Bronchus fibroblast of lung (primary cell): Measurements from ENCODE around the gene RHOT2. TPM values are rescaled to one million over a fixed set of nuclear protein-coding genes. Genes with fewer than 3 reads are reported as not detected.

ENCODE experiments used
- total RNA-seq: library from RNA; depleted of rRNA; stranded (reverse); fragments of >200 nt; gene quantifications from 2 replicates; pipeline ENCODE4 v1.2.3, GENCODE V29; 2015

The RHOT2 gene
- 56.0 and 63.4 TPM in 2 replicates for total RNA-seq

DNA sequence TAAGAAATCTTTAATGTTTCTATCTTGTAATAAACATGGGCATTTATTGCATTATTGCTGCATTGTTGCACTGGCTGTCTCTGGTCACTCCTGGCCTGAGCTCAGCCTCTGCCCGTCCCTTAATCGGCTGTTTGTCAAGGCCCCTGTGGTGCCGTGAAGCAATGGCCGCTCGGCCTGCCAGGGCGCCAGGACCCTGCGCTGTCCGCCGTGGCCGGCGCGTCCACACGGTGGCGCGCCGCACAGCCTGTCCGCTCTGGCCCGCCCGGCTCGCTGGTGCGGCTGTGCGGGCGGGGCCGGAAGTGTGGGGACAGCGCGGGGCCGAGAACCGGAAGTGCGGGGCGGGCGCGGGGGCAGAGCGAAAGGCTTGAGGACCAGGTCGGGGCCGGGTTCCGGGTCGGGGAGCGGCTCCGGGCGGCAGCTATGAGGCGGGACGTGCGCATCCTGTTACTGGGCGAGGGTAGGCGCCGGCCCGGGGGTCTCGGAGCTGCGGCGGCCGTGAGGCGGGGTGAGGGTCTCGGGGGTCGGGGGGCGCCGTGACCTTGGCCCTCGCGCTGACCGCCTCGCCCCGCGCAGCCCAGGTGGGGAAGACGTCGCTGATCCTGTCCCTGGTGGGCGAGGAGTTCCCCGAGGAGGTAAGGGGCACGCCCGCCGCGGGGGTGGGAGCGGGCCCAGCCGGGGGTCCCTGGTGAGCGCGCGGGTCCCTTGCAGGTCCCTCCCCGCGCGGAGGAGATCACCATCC, at the start of gene RHOT2:
Gene RHOT2 (plus strand): TSS at position 353 of the 739 bp plus-strand sequence. CDS start 68 bp downstream, at position 421.

DNA sequence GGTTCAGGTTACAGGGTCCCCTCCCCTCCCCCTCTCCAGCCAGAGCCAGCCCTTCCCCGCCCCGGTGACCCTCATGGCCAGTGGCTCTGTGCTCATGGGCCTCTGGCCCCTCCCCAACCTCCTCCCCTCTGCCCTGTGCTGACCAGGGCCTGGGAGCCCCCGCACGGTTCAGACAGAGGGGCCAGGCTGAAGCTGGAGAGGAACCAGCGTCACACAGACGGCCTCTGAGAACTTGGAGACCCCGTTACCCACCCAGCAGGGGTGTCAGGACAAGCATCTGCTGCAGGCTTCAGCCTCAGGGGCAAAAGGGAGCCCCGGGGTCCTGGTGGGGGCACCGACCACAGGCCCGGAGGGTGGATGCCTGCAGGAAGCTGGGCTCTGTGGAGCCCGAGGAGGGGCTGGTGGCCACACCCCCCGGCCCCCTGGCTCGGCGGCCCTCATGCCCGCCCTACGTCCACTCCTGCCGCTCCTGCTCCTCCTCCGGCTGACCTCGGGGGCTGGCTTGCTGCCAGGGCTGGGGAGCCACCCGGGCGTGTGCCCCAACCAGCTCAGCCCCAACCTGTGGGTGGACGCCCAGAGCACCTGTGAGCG, 37.0 kb upstream of the RHOT2 start, which contains the start of gene WFIKKN1:
Gene WFIKKN1 (plus strand): TSS at position 171 of the 591 bp plus-strand sequence. CDS start 269 bp downstream, at position 440.

DNA sequence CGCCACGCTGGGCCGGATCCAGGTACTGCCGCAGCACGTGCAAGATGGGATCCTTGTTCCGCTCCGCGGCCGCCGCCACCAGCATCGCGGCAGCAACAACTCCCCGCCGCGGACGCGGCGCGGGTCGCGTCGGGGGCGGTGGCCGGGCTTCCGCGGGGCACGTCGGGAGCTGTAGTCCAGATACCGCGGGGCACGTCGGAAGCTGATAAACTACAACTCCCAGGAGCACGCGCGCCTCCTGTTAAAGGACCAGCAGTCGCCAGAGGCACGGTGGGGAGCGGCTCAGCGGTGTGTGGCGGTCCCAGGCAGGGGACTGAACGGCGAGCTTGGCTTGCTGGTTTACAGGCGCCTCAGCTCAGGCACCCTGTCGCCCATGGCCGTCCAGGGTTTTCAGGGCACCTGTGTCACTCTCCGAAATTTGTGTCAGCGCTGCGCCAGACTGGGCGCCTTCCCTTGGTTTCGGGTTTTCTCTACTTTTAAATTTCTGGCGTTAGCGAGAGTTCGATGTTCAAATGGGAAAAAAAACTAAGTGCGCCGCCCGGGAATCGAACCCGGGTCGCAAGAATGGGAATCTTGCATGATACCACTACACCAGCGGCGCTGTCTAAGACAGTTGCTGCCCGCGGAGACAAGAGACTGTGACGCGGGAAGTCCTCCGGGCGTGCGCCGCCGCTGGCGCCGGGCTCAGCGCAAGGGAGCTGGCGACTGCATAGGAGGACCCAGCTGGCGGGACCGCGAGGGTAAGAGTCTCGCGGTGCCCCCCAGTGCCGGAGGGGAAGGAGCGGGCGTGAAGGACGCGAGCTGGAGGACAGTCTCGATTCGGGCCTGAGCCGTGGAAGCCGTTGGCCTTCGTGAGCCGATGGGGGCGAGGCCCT, 31.5 kb upstream of the RHOT2 start, which contains the start of gene METTL26:
Gene METTL26 (minus strand): TSS at position 100 of the 875 bp plus-strand sequence. CDS start 15 bp downstream, at position 85.

DNA sequence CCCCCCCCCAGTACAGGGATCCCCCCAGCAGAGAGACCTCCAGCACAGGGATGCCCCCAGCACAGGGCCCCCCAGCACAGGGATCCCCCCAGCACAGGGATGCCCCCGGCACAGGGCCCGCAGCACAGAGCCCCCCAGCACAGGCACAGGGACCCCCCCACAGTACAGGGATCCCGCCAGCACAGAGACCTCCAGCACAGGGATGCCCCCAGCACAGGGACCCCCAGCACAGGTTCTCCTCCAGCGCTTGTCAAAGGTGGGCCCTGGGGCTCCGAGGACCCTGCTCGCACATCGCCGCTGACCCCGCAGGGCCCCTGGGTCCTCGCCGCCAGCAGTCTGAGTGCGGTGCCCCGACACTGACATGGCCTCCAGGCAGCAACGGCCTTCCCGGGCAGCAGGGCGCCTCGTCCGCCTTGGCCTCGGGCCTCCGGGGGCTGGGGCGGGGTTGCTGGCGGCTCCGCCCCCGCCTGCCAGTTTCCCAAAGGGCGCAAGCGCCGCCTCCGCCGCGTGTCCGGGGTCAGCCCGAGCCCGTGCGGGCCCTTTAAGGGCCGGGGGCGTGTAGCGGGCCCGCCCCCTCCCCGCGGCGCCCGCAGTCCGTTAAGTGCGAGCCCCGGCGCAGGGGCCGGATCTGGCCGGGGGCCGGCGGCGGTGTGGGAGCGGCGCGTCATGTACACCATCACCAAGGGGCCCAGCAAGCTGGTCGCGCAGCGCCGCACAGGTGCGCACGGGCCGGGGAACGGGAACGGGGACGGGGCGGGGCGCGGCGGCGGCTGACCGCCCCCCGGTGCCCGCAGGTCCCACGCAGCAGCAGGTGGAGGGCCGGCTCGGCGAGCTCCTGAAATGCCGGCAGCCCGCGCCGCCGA, 26.4 kb upstream of the RHOT2 start, which contains the start of gene MCRIP2:
Gene MCRIP2 (plus strand): TSS at position 503 of the 863 bp plus-strand sequence. CDS start 164 bp downstream, at position 667.

DNA sequence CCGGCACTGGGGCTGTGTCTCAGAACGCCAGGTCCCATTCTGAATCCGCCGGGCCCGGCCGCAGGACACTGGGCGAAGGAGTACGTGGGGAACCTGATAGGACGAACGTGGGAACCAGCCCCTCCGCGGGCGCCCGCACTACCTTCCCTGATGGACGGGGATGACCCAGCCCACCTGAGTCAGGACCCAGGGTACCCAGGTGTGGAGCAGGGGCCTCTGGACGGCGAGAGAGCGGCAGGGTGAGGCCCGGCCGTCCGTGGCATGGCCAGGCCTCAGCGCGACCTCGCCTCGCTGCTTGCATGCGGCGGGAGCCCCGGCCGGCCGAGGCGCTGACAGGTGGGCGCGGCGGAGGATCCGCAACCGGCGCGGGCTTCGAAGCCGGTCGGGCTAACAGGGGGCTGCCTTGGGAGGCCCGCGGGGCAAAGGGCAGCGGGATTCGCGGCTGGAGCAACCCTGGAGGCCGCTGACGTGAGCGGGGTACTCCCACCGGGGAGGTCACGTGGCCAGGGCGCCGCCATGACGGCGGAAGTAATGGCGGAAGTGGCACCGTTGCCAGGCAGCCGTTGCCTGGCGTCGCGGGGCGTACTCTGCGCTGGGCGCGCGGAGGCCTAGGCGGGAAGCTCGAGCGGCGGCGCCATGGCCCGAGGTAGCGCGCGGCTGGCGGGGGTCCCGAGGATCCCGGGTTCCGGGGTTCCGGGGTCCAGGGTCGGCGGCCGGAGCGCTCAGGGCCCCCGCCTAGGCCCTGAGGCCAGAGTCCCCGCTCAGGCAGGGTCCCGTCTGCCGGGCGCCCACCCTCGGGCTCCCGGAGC, 18.9 kb upstream of the RHOT2 start, which contains the start of gene WDR90:
Gene WDR90 (plus strand): TSS at position 585 of the 809 bp plus-strand sequence. CDS start 52 bp downstream, at position 637.

DNA sequence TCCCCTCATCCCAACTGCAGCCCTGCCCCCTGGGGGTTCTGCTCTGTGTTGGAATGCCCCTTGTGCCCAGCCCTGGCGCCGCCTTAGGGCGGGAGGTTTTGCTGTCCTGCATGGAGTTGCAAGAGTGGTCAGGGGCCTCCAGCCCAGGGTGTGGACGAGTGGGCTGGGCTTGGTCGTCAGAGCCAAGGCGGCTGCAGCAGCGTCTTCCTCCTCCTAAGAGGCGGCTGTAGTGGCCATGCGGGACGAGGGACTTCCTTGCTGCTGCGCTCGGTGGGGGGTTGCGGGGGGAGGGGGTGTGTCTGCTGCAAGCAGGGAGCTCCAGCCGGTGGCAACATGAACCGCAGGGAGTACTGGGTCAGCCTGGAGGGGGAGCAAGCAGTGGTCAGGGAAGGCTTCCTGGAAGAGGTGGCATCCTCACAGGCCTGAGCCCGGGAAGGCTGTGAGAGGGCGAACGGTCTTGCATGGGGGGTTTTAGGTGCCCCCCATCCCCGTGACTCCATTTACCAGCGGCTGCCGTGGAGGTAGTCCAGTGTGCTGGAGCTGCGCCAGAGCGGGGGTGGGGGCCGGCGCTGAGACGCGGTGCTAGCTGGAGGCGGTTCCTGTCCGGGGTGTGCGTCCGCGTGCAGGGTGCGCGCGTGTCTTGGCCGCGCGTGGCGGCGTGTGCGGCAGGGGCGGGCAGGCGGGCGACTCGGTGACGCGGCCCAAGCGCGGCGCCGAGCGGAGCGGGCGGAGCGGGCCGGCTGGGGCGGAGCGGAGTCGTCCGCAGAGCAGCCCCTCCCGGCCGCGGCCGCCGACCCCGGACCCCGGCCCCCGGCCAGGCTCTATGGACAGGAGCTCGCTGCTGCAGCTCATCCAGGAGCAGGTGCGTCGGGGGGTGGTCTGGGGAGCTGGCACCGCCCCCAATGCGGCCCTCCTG, 7.3 kb downstream of the RHOT2 start, which contains the start of gene RHBDL1:
Gene RHBDL1 (plus strand): TSS at position 704 of the 916 bp plus-strand sequence. CDS start 120 bp downstream, at position 824.

DNA sequence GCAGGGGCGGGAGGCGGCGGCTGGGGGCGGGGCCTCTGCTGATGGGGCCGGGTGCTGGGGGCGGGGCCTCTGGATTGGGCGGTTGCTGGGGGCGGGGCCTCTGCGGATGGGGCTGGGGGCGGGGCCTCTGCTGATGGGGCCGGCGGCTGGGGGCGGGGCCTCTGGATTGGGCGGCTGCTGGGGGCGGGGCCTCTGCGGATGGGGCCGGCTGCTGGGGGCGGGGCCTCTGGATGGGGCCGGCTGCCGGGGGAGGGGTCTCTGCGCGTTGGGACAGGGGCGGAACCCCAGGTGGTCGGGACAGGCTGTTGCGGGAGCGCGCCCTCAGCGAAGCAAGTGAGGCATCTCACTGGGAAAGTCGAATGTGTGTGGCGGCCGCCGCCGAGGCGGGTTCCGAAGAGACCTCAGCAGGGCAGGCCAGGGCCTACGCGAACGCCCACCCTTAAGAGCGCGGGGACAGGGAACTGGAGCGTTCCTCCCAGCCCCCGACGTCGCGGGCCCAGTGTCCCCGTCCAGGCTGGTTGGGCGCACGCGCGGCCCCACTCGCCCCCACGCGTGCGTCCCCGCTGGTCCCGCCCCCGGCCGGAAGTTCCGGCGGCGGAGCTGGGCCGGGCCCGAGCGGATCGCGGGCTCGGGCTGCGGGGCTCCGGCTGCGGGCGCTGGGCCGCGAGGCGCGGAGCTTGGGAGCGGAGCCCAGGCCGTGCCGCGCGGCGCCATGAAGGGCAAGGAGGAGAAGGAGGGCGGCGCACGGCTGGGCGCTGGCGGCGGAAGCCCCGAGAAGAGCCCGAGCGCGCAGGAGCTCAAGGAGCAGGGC, 12.1 kb downstream of the RHOT2 start, which contains the start of gene STUB1:
Gene STUB1 (plus strand): TSS at position 597 of the 811 bp plus-strand sequence. CDS start 116 bp downstream, at position 713.

DNA sequence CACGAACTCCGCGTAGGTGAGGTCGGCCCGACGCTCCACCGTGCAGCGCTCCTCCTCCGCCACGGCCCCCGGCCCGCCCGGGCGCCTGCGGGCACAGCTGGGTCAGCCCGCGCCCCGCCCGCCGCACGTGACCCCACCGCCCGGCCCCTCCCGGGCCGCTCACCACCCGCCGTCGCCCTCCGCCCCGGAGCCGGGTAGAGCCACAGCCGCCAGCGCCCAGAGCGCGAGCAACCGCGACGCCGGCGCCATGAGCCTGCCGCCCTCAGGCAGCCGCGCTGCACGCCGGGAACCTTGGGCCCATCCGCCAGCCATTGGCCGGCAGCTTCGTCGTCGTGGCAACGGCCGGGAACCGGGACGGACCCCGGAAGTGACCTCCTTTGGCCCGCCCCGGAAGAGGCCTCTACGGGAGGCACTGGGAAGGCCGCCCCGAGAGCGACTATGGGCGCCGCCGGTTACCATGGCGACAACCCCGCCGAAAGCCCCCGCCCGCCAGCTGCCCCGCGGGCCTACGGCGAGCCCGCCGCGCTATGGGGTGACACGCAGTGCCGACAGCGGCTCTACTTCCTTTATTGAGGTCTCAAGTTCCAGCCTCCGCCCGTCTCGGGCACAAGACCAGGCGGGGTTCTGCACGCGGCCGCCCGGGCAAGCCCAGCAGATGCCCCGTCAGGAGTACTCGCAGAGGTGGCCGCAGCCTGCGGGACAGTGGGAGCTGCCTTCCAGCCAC, 16.3 kb downstream of the RHOT2 start, which contains the start of gene JMJD8:
Gene JMJD8 (minus strand): TSS at position 264 of the 724 bp plus-strand sequence. CDS start 15 bp downstream, at position 249.

DNA sequence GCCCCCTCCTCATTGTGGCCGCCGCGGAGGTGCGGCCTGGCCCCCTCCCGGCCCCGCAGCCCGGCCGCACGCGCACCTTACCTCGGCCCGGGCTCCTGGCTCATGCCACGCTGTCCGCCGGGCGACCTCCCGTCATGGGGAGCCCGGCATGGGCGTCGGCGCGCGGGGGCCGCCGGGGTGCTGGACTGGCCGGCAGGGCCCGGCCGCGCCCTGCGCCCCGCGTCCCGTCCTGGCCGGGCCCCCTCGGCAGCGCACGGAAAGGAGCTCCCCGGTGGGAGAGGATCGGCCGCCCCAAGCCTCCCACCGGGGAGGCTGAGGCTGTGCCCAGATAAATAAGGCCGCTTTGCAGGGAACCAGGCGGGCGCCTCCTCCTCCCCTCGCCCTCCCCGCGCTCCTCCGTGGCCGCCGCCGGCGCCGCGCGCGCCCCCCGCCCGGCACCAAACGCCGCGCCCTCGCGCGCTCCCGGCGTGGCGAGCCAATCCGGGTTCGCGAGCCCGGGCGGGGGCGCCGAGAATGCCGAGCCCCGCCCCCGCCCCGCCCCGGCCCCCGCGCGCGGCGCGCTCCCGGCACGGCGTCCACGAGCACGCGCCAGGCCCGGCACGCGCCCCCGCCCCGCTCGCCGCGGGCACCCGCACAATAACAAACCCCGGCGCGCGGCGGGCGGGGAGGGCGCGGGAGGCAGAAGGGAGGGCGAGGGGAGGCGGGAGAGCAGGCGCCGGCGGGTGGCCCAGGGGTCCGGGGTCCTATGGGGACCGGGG, 37.7 kb downstream of the RHOT2 start, which contains the start of gene FBXL16:
Gene FBXL16 (minus strand): TSS at position 371 of the 758 bp plus-strand sequence. CDS start 8,396 bp downstream, outside the sequence.

DNA sequence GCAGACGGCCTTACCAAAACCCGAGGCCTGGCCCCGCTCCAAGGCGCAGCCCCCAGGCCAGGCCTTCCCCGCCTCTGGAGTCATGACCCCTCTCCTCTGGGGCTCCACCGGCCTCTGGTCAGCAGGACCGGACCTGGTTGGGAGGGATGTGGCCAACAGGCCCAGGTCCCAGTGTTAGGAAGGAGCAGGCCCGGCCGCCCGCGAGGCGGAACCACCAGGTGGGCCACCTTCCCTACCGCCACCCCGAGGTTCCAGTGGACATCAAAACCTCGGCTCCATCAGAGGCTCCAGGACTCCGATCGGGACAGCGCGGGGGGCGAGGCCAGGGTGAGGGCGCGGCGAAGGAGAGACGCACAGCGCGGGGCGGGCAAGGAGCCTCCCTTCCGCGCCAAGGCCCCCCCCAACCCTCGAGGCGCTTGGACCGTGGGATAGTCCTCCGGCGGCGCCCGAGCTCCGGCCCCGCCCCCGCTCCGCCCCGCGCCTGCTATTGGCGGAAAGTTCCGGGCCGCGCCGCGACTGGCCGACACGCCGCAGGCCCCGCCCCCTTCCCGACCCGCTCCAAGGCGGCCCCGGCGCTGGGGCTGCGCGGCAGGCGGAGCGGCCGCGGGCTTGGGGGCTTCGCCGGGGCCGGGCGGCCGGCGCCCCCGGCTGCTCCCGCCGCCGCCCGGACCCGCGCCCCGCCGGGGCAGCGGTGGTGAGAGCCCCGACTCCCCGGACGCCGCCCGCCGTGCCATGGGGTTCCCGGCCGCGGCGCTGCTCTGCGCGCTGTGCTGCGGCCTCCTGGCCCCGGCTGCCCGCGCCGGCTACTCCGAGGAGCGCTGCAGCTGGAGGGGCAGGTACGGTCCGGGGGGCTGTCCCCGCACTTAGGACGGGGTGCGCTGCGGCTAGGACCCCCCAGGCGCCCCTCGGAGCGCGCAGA, 46.9 kb downstream of the RHOT2 start, which contains the start of gene METRN:
Gene METRN (plus strand): TSS at position 561 of the 919 bp plus-strand sequence. CDS start 172 bp downstream, at position 733.

DNA sequence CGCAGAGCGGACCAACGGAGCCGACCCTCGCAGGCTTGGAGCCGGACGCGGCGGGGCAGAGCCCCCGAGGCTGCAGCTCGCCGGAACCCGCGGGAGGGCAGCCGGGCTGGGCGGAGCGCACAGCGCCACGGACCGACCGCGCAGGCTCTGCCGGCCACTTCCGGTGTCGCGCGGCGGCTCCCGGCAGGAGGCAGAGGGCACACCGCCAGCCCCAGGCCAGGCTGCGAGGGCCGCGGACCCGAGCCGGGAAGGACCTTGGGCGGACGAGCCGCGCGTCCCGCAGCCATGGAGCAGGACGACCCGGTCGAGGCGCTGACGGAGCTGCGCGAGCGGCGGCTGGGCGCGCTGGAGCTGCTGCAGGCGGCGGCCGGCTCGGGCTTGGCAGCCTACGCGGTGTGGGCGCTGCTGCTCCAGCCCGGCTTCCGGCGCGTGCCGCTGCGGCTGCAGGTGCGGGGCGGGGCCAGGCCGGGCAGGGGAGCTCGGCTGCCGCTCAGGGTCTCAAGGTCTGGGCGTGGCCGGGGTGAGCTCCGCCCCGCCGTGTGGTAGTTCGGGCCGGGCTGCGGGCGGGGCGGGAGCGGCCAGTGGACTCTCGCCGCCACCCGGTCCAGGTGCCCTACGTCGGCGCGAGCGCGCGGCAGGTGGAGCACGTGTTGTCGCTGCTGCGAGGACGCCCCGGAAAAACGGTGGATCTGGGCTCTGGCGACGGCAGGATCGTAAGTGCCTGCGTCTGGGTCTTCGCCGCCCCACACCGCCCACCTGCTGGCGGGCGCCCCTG, 53.2 kb downstream of the RHOT2 start, which contains the start of gene ANTKMT:
Gene ANTKMT (plus strand): TSS at position 157 of the 775 bp plus-strand sequence. CDS start 129 bp downstream, at position 286.

